Neural cell (in vitro differentiated cells): ENCODE measurements around the gene AVEN.

ENCODE experiments used
- CTCF ChIP-seq: fragments of 450-650 bp; IDR thresholded peaks from 2 replicates; pipeline ENCODE4 v1.5.1; 2014; ENCODE audit warnings: antibody characterized with exemption, mild to moderate bottlenecking, moderate library complexity; ENCODE audit not compliant: poor library complexity, severe bottlenecking
- EZH2 ChIP-seq: fragments of 200-600, 300-800 bp; shearing (Covaris generic), sonication (generic); IDR thresholded peaks from 2 replicates; pipeline ENCODE4 v1.6.1; 2014; ENCODE audit warnings: antibody characterized with exemption, low read length, borderline replicate concordance, mild to moderate bottlenecking; ENCODE audit not compliant: insufficient read depth, poor library complexity, severe bottlenecking

- no peak for TF ChIP-seq EZH2
- TF ChIP-seq CTCF, result no peak
Measured at GRCh38 chr15:34043813-34044212, 4.8 kb upstream of the AVEN start.
